Activated CD4-positive, alpha-beta T cell treated with anti-CD3 and anti-CD28 coated beads for 36 hours (primary cell): ENCODE measurements around the gene FUT4. TPM values are rescaled to one million over a fixed set of nuclear protein-coding genes. Genes with fewer than 3 reads are reported as not detected.
A peak's percentile ranks its signal among the peaks of the same experiment; 100 is the strongest.

Experiments
- ATAC-seq: fragments of 200-7000 bp; cut with Tn5 transposase; one replicate; pipeline ENCODE4 v1.10.0; 2021; ENCODE audit warnings: mild to moderate bottlenecking, moderate library complexity
- CTCF ChIA-PET: fragments of 350-600 bp; sonication (Branson Sonifier 250); formaldehyde crosslinking; loops from one replicate; lab custom pipeline; 2021; ENCODE audit warnings: antibody characterized with exemption; lab: Charles Lee
- POLR2A ChIA-PET: fragments of 350-600 bp; sonication (Branson Sonifier 250); formaldehyde crosslinking; loops from one replicate; lab custom pipeline; 2021; ENCODE audit warnings: antibody characterized with exemption, inconsistent platforms; lab: Charles Lee
- DNase-seq: peaks from one replicate; pipeline ENCODE4 v3.0.0-alpha.2; 2020
- H3K27ac Mint-ChIP-seq: one replicate; pipeline ENCODE4 v1.8.0; 2021; ENCODE audit warnings: mixed read lengths
- H3K27me3 Mint-ChIP-seq: one replicate; pipeline ENCODE4 v1.8.0; 2021; ENCODE audit warnings: mixed read lengths
- H3K36me3 Mint-ChIP-seq: one replicate; pipeline ENCODE4 v1.8.0; 2021; ENCODE audit warnings: low read depth, mixed read lengths
- H3K4me1 Mint-ChIP-seq: one replicate; pipeline ENCODE4 v1.8.0; 2021; ENCODE audit warnings: mixed read lengths
- H3K4me3 Mint-ChIP-seq: one replicate; pipeline ENCODE4 v1.8.0; 2021; ENCODE audit warnings: mild to moderate bottlenecking, moderate library complexity, mixed read lengths
- H3K9me3 Mint-ChIP-seq: one replicate; pipeline ENCODE4 v1.8.0; 2021; ENCODE audit warnings: low read depth, mixed read lengths
- intact Hi-C, 2 experiments: fragments of 100-400 bp; cut with DNase I in 1 of 2; cut with micrococcal nuclease in 1 of 2; formaldehyde crosslinking; loops; one replicate each; pipeline versions ENCODE4 v1.14.2 to v1.15.1; 2022 to 2024; cut with DNase I, micrococcal nuclease
- total RNA-seq, 2 experiments: library from RNA; stranded (reverse); gene quantifications; one replicate each; pipeline ENCODE4 v1.2.3, GENCODE V29; 2021

FUT4 gene
- total RNA-seq, 2 experiments from 2014 or later, result 4.4 to 4.9 TPM

DNA sequence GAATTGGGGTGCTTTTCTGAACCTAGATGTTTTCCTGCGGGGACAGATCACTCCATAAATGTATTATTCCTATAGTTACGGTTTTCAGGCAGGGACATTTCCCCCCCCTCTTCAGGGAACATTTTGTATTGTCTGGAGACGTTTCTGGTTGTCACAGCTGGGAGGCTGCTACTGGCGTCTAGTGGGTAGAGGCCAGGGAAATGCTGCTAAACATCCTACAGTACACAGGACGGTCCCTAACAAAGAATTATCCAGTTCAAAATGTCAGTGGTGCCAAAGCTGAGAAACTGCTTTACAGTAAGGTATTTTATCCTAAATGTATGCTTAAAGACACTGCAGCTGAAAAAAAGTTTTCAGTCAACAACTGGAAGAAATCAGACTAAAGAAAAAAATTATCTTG lies 42.8 kb downstream of the FUT4 start:
- Mint-ChIP-seq H3K9me3 (no peaks in the 10 kb centered on the region), H3K27me3 (no peaks in the 10 kb centered on the region), H3K4me3 (no peak overlapping the region), H3K27ac (no peak overlapping the region), H3K4me1 (peaks cover 4% of the 10 kb centered on the region), H3K36me3 (no peaks in the 10 kb centered on the region)
- ChIA-PET CTCF (interaction anchor here (1.9 to 2.0 kb wide), 2 partner anchors 10 to 67 kb away, joined by 6 to 7 read pairs; no protein-coding TSS in a partner anchor), POLR2A (no interaction called here)
- no peak for DNase-seq
- ATAC-seq, result no peak
- intact Hi-C loops, result no loop called here

DNA sequence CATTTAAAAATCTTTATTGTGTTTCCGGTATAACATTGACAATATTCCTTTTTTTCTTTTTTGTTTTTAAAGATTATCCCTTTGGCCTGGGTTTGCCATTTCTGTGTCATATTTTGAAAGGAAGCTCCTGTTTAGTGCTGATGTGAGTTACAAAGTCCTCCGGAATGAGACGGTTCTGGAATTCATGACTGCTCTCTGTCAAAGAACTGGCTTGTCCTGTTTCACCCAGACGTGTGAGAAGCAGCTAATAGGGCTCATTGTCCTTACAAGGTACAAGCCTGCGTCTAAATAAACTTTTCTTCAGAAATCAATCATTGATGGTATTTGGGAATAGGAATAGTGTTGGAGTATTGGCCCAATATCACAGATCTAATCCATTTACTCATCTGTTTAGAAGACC lies 43.3 kb downstream of the FUT4 start:
- no peak overlapping the region for H3K4me3 Mint-ChIP-seq
- DNase-seq, result no peak
- POLR2A ChIA-PET, result no interaction called here
- H3K27me3 Mint-ChIP-seq, result no peaks in the 10 kb centered on the region
- no peak for ATAC-seq
- no peaks in the 10 kb centered on the region for H3K9me3 Mint-ChIP-seq
- H3K27ac Mint-ChIP-seq, result no peak overlapping the region
- peaks cover 4% of the 10 kb centered on the region for H3K4me1 Mint-ChIP-seq
- CTCF ChIA-PET, result interaction anchor here (1.9 to 2.0 kb wide), 2 partner anchors 9 to 67 kb away, joined by 6 to 7 read pairs; no protein-coding TSS in a partner anchor
- H3K36me3 Mint-ChIP-seq, result no peaks in the 10 kb centered on the region
- intact Hi-C loops, result no loop called here

DNA sequence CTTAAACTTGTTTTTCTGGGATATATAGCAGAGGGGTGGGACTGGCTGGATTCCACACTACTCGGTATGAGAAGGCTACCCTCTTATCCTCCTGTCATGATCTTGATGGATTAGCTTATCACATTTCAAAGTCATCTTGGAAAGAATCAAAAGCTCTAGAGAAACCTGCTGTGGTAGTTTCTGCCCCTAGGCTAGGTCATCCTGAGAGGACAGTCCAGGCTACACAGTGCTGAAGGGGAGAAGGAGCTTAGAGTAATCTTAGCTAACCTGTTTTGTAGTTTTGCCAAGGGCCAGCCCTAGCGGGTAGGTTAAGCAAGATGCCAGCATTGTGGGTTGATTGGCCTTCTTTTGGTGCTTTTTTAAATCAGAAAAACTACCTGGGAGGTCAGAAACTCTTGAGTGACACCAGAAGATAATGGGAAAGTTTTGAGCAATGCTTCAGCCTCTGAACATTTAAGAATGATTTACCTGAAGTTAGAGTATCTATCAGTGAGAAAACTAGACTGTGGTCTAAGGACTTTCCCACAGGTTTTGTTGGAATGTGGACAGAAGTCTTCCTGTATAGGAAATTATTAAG lies 44.7 kb downstream of the FUT4 start:
- Mint-ChIP-seq H3K27ac (no peak overlapping the region), H3K36me3 (no peaks in the 10 kb centered on the region), H3K27me3 (no peaks in the 10 kb centered on the region), H3K4me1 (no peaks in the 10 kb centered on the region), H3K9me3 (no peaks in the 10 kb centered on the region), H3K4me3 (no peak overlapping the region)
- CTCF ChIA-PET, result interaction anchor here (1.9 to 2.0 kb wide), 2 partner anchors 8 to 69 kb away, joined by 6 to 7 read pairs; no protein-coding TSS in a partner anchor
- no peak for DNase-seq
- intact Hi-C loops, result no loop called here
- POLR2A ChIA-PET, result no interaction called here
- ATAC-seq, result no peak

DNA sequence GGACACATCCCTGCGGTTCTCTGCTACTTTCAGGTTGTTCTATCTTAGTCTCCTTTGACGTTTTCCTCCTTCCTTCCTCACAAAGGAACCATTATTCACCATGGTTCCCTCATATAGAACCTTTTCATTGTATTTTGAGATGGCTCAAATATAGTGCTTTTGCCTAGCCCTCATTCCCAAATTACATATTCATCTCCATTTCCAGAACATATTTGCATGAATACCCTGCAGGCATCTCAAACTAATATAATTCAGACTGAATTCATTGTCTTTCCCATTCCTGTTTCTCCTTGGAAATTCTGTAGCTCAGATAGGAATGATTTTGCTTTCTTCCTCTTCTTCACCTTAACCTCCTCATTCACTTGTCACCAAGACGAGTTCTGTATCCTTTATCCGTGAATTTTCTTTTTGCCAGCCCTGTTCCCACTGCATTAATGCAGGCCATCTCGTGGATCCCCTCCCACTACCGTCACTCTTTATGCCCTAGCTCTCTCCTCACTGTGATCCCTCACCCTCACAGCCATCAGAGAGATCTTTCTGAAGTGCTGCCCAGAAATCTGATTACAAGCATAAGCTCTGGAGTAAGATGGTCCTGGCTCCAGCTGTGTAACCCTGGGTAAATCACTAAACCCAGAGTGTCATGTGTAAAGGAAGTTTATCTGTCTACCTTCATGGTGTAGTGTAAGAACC lies 46.8 kb downstream of the FUT4 start:
- Mint-ChIP-seq H3K27ac (no peak overlapping the region), H3K27me3 (no peaks in the 10 kb centered on the region), H3K4me1 (no peaks in the 10 kb centered on the region), H3K9me3 (no peaks in the 10 kb centered on the region), H3K36me3 (no peaks in the 10 kb centered on the region), H3K4me3 (no peak overlapping the region)
- DNase-seq (no peak), ATAC-seq (no peak)
- ChIA-PET CTCF (no interaction called here), POLR2A (no interaction called here)
- intact Hi-C loops, result no loop called here

DNA sequence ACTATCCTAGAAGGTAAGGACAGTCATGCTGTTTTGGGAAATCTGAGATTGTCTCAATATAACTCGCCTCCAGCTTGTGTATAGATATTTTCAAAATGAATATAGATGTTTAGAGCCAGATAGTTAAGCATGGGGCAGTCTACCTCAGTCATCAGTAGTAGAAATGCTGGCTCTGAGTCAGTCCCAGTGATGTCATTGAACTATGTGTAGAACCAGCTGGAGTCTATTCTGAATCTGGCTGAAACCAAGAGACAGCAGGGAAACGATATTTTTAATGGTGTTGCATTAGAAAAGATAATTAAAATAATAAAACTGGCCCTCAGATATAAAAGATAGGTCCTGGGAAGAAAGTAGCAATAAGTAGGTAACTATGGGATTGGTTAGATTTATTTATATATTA lies 49.3 kb downstream of the FUT4 start:
- DNase-seq (no peak), ATAC-seq (peak; percentile 51)
- CTCF ChIA-PET, result interaction anchor here (1.2 kb wide), 1 partner anchor 12 kb away, joined by 3 read pairs; no protein-coding TSS in a partner anchor
- intact Hi-C loops, result no loop called here
- Mint-ChIP-seq H3K27me3 (no peaks in the 10 kb centered on the region), H3K27ac (no peak overlapping the region), H3K9me3 (no peaks in the 10 kb centered on the region), H3K4me1 (no peaks in the 10 kb centered on the region), H3K36me3 (no peaks in the 10 kb centered on the region), H3K4me3 (no peak overlapping the region)
- POLR2A ChIA-PET, result no interaction called here

DNA sequence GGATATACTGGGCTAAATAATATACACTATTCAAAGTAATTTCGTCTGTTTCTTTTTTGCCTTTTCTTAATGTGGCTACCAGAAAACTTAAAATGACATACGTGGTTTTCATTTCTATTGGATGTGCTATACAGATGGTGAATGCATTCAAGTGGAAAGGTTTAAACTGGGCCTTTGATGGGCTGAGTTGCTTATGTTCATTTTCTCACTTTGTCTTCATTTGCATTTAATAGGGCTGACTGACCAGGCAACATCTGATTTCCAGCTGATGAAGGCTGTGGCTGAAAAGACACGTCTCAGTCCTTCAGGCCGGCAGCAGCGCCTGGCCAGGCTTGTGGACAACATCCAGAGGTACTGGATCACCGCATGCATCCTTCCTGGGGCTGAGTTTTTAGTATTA lies 51.4 kb downstream of the FUT4 start:
- intact Hi-C loops, result no loop called here
- DNase-seq (no peak), ATAC-seq (no peak)
- POLR2A ChIA-PET, result no interaction called here
- Mint-ChIP-seq H3K9me3 (no peaks in the 10 kb centered on the region), H3K4me1 (no peaks in the 10 kb centered on the region), H3K27me3 (no peaks in the 10 kb centered on the region), H3K27ac (no peak overlapping the region), H3K36me3 (no peaks in the 10 kb centered on the region), H3K4me3 (no peak overlapping the region)
- CTCF ChIA-PET, result interaction anchor here (1.5 to 1.7 kb wide), 2 partner anchors 8 to 20 kb away, joined by 3 to 6 read pairs; no protein-coding TSS in a partner anchor

DNA sequence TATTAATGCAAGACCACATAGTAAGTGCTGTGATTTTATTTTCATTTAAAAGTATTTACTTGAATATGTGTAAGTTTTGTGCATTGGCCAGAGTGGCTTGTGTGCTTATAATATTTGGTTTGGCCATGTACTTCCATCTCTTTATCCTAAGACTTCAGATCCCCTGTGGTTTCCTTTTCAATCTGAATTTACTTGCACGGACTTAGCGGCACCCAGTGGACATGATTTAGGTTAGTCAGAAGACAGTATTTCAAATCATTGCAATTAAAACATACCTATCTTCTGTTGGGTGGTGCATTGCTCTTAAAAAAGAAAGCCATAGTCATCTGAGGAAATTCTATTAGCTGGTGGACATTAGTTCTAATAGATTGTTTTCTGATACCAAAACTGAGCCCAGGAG lies 54.2 kb downstream of the FUT4 start:
- DNase-seq (peak; percentile 6), ATAC-seq (no peak)
- Mint-ChIP-seq H3K36me3 (no peaks in the 10 kb centered on the region), H3K27me3 (no peaks in the 10 kb centered on the region), H3K4me3 (no peak overlapping the region), H3K4me1 (peaks cover under 1% of the 10 kb centered on the region), H3K9me3 (no peaks in the 10 kb centered on the region), H3K27ac (no peak overlapping the region)
- intact Hi-C loops, result no loop called here
- CTCF ChIA-PET, result no interaction called here
- POLR2A ChIA-PET, result no interaction called here

Other genes with a start within 250 kb of the FUT4 start
- not detected for gene IZUMO1R, start 239.3 kb upstream of the FUT4 start, total RNA-seq
- gene GPR83, start 142.5 kb upstream of the FUT4 start, total RNA-seq, result under 1 TPM; 0.07 to 0.12 TPM
- gene MRE11, start 50.1 kb upstream of the FUT4 start, total RNA-seq, result 10 to 100 TPM; 36.8 to 51.3 TPM
- gene ANKRD49, start 49.9 kb upstream of the FUT4 start, total RNA-seq, result 10 to 100 TPM; 20.8 to 22.4 TPM
- not detected for gene C11orf97, start 31.5 kb upstream of the FUT4 start, total RNA-seq
- gene PIWIL4, start 23.4 kb downstream of the FUT4 start, total RNA-seq, result under 1 TPM; 0.37 to 0.48 TPM
- 1 to 10 TPM; 1.8 to 2.3 TPM for gene AMOTL1, start 224.4 kb downstream of the FUT4 start, total RNA-seq